Smooth muscle cell of the brain vasculature (primary cell): ENCODE measurements around the gene ELN.

Experiments
- DNase-seq: peaks from one replicate; pipeline ENCODE4 v3.0.0-alpha.2; 2012; ENCODE audit warnings: low read depth, low spot score

Gene ELN

GRCh38 chr7:74023786-74024185 is 4.2 kb upstream of the ELN start:
- DNase-seq, result no peak

GRCh38 chr7:74025146-74025545 is 2.8 kb upstream of the ELN start:
- DNase-seq, result no peak

- DNase-seq, result no peak
These were observed 2.2 kb upstream of the ELN start for GRCh38 chr7:74025730-74026129.

- DNase-seq, result no peak
These were observed 1.5 kb upstream of the ELN start for GRCh38 chr7:74026406-74026902.

- DNase-seq, result no peak
These were observed 880 bp upstream of the ELN start for GRCh38 chr7:74026903-74027682.

- DNase-seq, result no peak
These were observed 407 bp downstream of the ELN start for GRCh38 chr7:74028321-74028838.

- DNase-seq, result no peak
These were observed 1.3 kb downstream of the ELN start for GRCh38 chr7:74029089-74029785.

- no peak for DNase-seq
These were observed 2.0 kb downstream of the ELN start for GRCh38 chr7:74029991-74030415.

- DNase-seq, result no peak
These were observed 2.9 kb downstream of the ELN start for GRCh38 chr7:74030861-74031260.

- DNase-seq, result no peak
These were observed 3.6 kb downstream of the ELN start for GRCh38 chr7:74031403-74032190.

GRCh38 chr7:74032191-74032490 is 4.2 kb downstream of the ELN start:
- DNase-seq, result no peak

GRCh38 chr7:74032624-74033371 is 4.8 kb downstream of the ELN start:
- no peak for DNase-seq

- no peak for DNase-seq
These were observed 5.7 kb downstream of the ELN start for GRCh38 chr7:74033372-74034311.

GRCh38 chr7:74037609-74038008 is 9.6 kb downstream of the ELN start:
- no peak for DNase-seq

- no peak for DNase-seq
These were observed 10.4 kb downstream of the ELN start for GRCh38 chr7:74038194-74038961.

- DNase-seq, result no peak
These were observed 11.4 kb downstream of the ELN start for GRCh38 chr7:74039337-74039736.

- DNase-seq, result no peak
These were observed 12.3 kb downstream of the ELN start for GRCh38 chr7:74040101-74040790.

GRCh38 chr7:74040791-74041520 is 13.0 kb downstream of the ELN start:
- no peak for DNase-seq
